H1 (cell line): ENCODE measurements around the gene PXDN. TPM values are rescaled to one million over a fixed set of nuclear protein-coding genes. Genes with fewer than 3 reads are reported as not detected.

Source experiments
- CTCF ChIA-PET: fragments of 300-600 bp; sonication (Branson Sonifier 250); formaldehyde crosslinking; loops from one replicate; lab custom pipeline; 2021; ENCODE audit not compliant: partially characterized antibody; lab: Charles Lee
- POLR2A ChIA-PET: fragments of 300-600 bp; sonication (Branson Sonifier 250); formaldehyde crosslinking; loops from one replicate; lab custom pipeline; 2021; ENCODE audit warnings: inconsistent platforms; ENCODE audit not compliant: partially characterized antibody; lab: Charles Lee
- DNase-seq, 2 experiments: peaks; one replicate each; pipeline versions ENCODE4 v3.0.0 to v3.0.0-alpha.2; 2010 to 2022; ENCODE audit warnings: low spot score in 2 of 2, low read depth in 1 of 2, mixed read lengths in 1 of 2
- FAIRE-seq: peaks from 2 replicates; lab custom pipeline; 2011; peaks lifted over from hg19 to GRCh38; lab: Jason Lieb, UNC
- H2AFZ ChIP-seq: 2 replicates; pipeline ENCODE4 v1.8.1; 2012; ENCODE audit warnings: low read length, inconsistent platforms
- H2AK5ac ChIP-seq: 2 replicates; pipeline ENCODE4 v1.6.1; 2013; ENCODE audit warnings: low read depth, low read length
- H2BK120ac ChIP-seq: replicated peaks from 2 replicates; pipeline ENCODE3; 2013; ENCODE audit warnings: low read depth, low read length, inconsistent platforms
- H2BK12ac ChIP-seq: 2 replicates; pipeline ENCODE4 v1.6.1; 2013; ENCODE audit warnings: low read depth, low read length
- H2BK15ac ChIP-seq: 2 replicates; pipeline ENCODE4 v1.6.1; 2013; ENCODE audit warnings: low read length
- H2BK20ac ChIP-seq: 2 replicates; pipeline ENCODE4 v1.6.1; 2013; ENCODE audit warnings: low read length
- H2BK5ac ChIP-seq: 2 replicates; pipeline ENCODE4 v1.6.1; 2013; ENCODE audit warnings: low read depth, low read length
- H3K14ac ChIP-seq: 2 replicates; pipeline ENCODE4 v1.6.1; 2013; ENCODE audit warnings: inconsistent platforms; ENCODE audit not compliant: insufficient read length
- H3K18ac ChIP-seq: 2 replicates; pipeline ENCODE4 v1.6.1; 2013; ENCODE audit warnings: low read length; ENCODE audit errors: extremely low read depth
- H3K23ac ChIP-seq: 2 replicates; pipeline ENCODE4 v1.6.1; 2013; ENCODE audit warnings: inconsistent platforms; ENCODE audit not compliant: insufficient read length
- H3K23me2 ChIP-seq: 2 replicates; pipeline ENCODE4 v1.6.1; 2013; ENCODE audit warnings: low read depth, low read length
- H3K27ac ChIP-seq: 2 replicates; pipeline ENCODE4 v1.6.1; 2011; ENCODE audit warnings: low read depth, low read length, inconsistent platforms
- H3K27me3 ChIP-seq, 4 experiments: replicated peaks in 1 of 4; 1 replicate in 1 of 4; 2 replicates in 3 of 4; pipeline versions ENCODE4 v1.6.1 to v1.8.1; 2011 to 2013; ENCODE audit warnings: low read length in 3 of 4, mild to moderate bottlenecking in 3 of 4, inconsistent platforms in 2 of 4, mixed read lengths in 2 of 4, moderate library complexity in 1 of 4; ENCODE audit not compliant: control insufficient read depth in 3 of 4, insufficient read depth in 3 of 4; ENCODE audit errors: extremely low read depth in 1 of 4
- H3K36me3 ChIP-seq, 4 experiments: 2 replicates each; pipeline versions ENCODE4 v1.6.1 to v1.8.1; 2011 to 2013; ENCODE audit warnings: mild to moderate bottlenecking in 4 of 4, low read length in 3 of 4, moderate library complexity in 2 of 4, control low read depth in 1 of 4, inconsistent platforms in 1 of 4; ENCODE audit not compliant: insufficient read depth in 4 of 4, control insufficient read depth in 2 of 4
- H3K4ac ChIP-seq: replicated peaks from 2 replicates; pipeline ENCODE3; 2013; ENCODE audit warnings: low read length, low read depth, mixed read lengths, inconsistent platforms; ENCODE audit not compliant: insufficient read length
- H3K4me1 ChIP-seq, 4 experiments: replicated peaks in 1 of 4; 1 replicate in 1 of 4; 2 replicates in 3 of 4; pipeline versions ENCODE4 v1.6.1 to v1.8.1; 2011 to 2013; ENCODE audit warnings: low read length in 3 of 4, inconsistent platforms in 2 of 4, mixed read lengths in 1 of 4; ENCODE audit not compliant: insufficient read depth in 4 of 4, control insufficient read depth in 3 of 4
- H3K4me2 ChIP-seq, 2 experiments: 2 replicates each; pipeline versions ENCODE4 v1.6.1 to v1.8.1; 2011 to 2013; ENCODE audit warnings: low read depth in 2 of 2, low read length in 2 of 2, control low read depth in 1 of 2, inconsistent platforms in 1 of 2, mild to moderate bottlenecking in 1 of 2; ENCODE audit not compliant: insufficient read depth in 1 of 2
- H3K4me3 ChIP-seq, 4 experiments: fragments of 200-600, 300-600 bp in 1 of 4; sonication (generic), shearing (Covaris generic), sonication (Bioruptor Twin) in 1 of 4; 2 replicates each; pipeline versions ENCODE4 v1.5.1 to v1.8.1; 2011 to 2016; ENCODE audit warnings: low read length in 4 of 4, low read depth in 3 of 4, control low read depth in 2 of 4, inconsistent platforms in 2 of 4, mild to moderate bottlenecking in 2 of 4, mixed read lengths in 1 of 4, moderate library complexity in 1 of 4; ENCODE audit not compliant: insufficient read depth in 2 of 4; ENCODE audit errors: extremely low read depth in 1 of 4
- H3K56ac ChIP-seq: replicated peaks from 2 replicates; pipeline ENCODE3; 2013; ENCODE audit warnings: low read depth, mild to moderate bottlenecking, mixed read lengths, low read length, inconsistent platforms; ENCODE audit not compliant: insufficient read length
- H3K79me1 ChIP-seq: 2 replicates; pipeline ENCODE4 v1.6.1; 2013; ENCODE audit warnings: low read depth, low read length, control low read depth
- H3K79me2 ChIP-seq, 2 experiments: 2 replicates each; pipeline versions ENCODE4 v1.6.1 to v1.8.1; 2012 to 2013; ENCODE audit warnings: low read length in 2 of 2, mild to moderate bottlenecking in 2 of 2, inconsistent platforms in 1 of 2; ENCODE audit not compliant: insufficient read depth in 2 of 2, control insufficient read depth in 1 of 2
- H3K9ac ChIP-seq, 4 experiments: replicated peaks in 1 of 4; 1 replicate in 1 of 4; 2 replicates in 3 of 4; pipeline versions ENCODE4 v1.6.1 to v1.8.1; 2011 to 2013; ENCODE audit warnings: low read depth in 3 of 4, low read length in 3 of 4, control low read depth in 2 of 4, mild to moderate bottlenecking in 2 of 4, moderate library complexity in 2 of 4, inconsistent platforms in 1 of 4; ENCODE audit errors: extremely low read depth in 1 of 4
- H3K9me3 ChIP-seq, 2 experiments: 2 replicates each; pipeline versions ENCODE4 v1.6.1 to v1.8.1; 2012 to 2013; ENCODE audit warnings: mild to moderate bottlenecking in 2 of 2, moderate library complexity in 2 of 2, control low read depth in 1 of 2, inconsistent platforms in 1 of 2, low read depth in 1 of 2, low read length in 1 of 2, mixed read lengths in 1 of 2; ENCODE audit not compliant: insufficient read depth in 2 of 2
- H4K20me1 ChIP-seq, 2 experiments: replicated peaks in 1 of 2; 2 replicates each; pipeline versions ENCODE3 to v1.8.1; 2011 to 2013; ENCODE audit warnings: inconsistent platforms in 2 of 2, low read length in 2 of 2, mild to moderate bottlenecking in 1 of 2; ENCODE audit not compliant: insufficient read depth in 2 of 2, control insufficient read depth in 1 of 2
- H4K5ac ChIP-seq: 2 replicates; pipeline ENCODE4 v1.6.1; 2013; ENCODE audit warnings: low read length, low read depth, mixed read lengths, inconsistent platforms; ENCODE audit not compliant: insufficient read length
- H4K8ac ChIP-seq: 2 replicates; pipeline ENCODE4 v1.8.0; 2013; ENCODE audit warnings: mild to moderate bottlenecking, moderate library complexity, low read length, inconsistent platforms; ENCODE audit not compliant: insufficient read depth; ENCODE audit errors: extremely low read depth
- H4K91ac ChIP-seq: replicated peaks from 2 replicates; pipeline ENCODE3; 2013; ENCODE audit warnings: low read length, mixed read lengths, inconsistent platforms; ENCODE audit not compliant: insufficient read length
- CREB1 ChIP-seq: IDR thresholded peaks from 2 replicates; pipeline ENCODE4 v1.6.1; 2012; ENCODE audit warnings: inconsistent platforms
- KDM4A ChIP-seq: IDR thresholded peaks from one replicate; pipeline ENCODE4 v1.7.1; 2012; ENCODE audit warnings: low read depth, mild to moderate bottlenecking, moderate library complexity, low read length, inconsistent platforms; ENCODE audit not compliant: severe bottlenecking
- MAX ChIP-seq: IDR thresholded peaks from 2 replicates; pipeline ENCODE4 v1.6.1; 2012; ENCODE audit warnings: inconsistent platforms
- PHF8 ChIP-seq: fragments of 200-600 bp; sonication (generic); conservative IDR thresholded peaks from 2 replicates; pipeline ENCODE4 v1.7.1; 2012; ENCODE audit warnings: low read depth, mild to moderate bottlenecking, inconsistent platforms, low read length, moderate library complexity
- RBBP5 ChIP-seq: IDR thresholded peaks from 2 replicates; pipeline ENCODE4 v1.7.1; 2012; ENCODE audit warnings: low read depth, mild to moderate bottlenecking, inconsistent platforms, low read length, moderate library complexity, borderline replicate concordance
- TAF7 ChIP-seq: optimal IDR thresholded peaks from 2 replicates; pipeline ENCODE3; 2011; ENCODE audit warnings: low read depth, mild to moderate bottlenecking, inconsistent platforms, low read length, moderate library complexity, borderline replicate concordance
- WGBS, 2 experiments: shearing (Covaris generic) in 1 of 2; methylation state at CpG; one replicate each; pipeline versions ENCODE4 v1.1.6 to v1.1.7; 2013 to 2015; ENCODE audit warnings: low lambda C conversion rate in 2 of 2, mixed read lengths in 2 of 2, inconsistent platforms in 1 of 2, low coverage in 1 of 2, missing lambda C conversion rate in 1 of 2; ENCODE audit not compliant: insufficient replicate concordance in 2 of 2, insufficient coverage in 1 of 2, insufficient read length in 1 of 2; ENCODE audit errors: extremely low coverage in 1 of 2, missing lambda C conversion rate in 1 of 2; 5-methylcytosine and 5-hydroxymethylcytosine counted together
- polyA plus RNA-seq, 7 experiments: library from polyadenylated mRNA; depleted of rRNA in 3 of 7; stranded (reverse) in 5 of 7; unstranded in 2 of 7; fragments of >200 nt in 5 of 7; fragments of 200-250 nt in 2 of 7; gene quantifications; 1 replicate in 5 of 7; 2 replicates in 1 of 7; 4 replicates in 1 of 7; pipeline versions ENCODE4 v1.2.1 to v1.2.3, GENCODE V29; 2011 to 2013; ENCODE audit warnings: missing spikeins in 2 of 7, mixed read lengths in 2 of 7
- total RNA-seq: library from RNA; stranded (reverse); fragmentation: NEBNext Ultra II Directional; extraction: Animal tissue kit (Norgen Biotek cat#: 25700); gene quantifications from 2 replicates; pipeline ENCODE4 v1.2.1, GENCODE V29; 2021

Gene PXDN
- total and polyA plus RNA-seq, 2 of the 8 experiments (the other 6 are each of a cell fraction or from before 2014, with no cell fraction given) = 104 to 141 TPM

DNA sequence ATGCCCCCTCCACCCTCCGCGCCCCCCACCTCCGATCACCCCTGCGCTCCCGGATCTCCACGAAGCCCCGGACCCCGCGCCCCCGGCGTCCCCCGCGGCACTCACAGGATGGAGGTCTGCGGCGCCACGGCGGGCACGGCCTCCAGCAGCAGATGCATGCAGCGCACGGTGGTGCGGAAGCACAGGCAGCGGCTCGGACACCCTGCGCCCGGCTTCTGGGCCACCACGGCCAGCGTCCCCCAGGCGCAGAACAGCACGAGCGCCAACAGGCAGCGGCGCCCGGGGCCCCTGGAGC lies 217 bp downstream of the PXDN start:
- TF ChIP-seq MAX (peak; percentile 47; the same call in 1 of the 2 replicates), PHF8 (peak; percentile 59; the same call in 1 of the 2 replicates), RBBP5 (peak; percentile 59; the same call in 1 of the 2 replicates), CREB1 (no peak), TAF7 (no peak), KDM4A (peak; percentile 92)
- Histone ChIP-seq H3K14ac (no peak overlapping the region), H3K27ac (peak overlapping the region; percentile 44; the same call in 1 of the 2 replicates), H3K9me3 (no peaks in the 10 kb centered on the region), H3K36me3 (no peaks in the 10 kb centered on the region; a peak in 1 of 8 replicates), H3K18ac (peak overlapping the region; percentile 43; the same call in 1 of the 2 replicates), H3K4ac (no peak overlapping the region), H3K23ac (no peak overlapping the region), H2BK120ac (no peak overlapping the region), H3K23me2 (peaks cover 2% of the 10 kb centered on the region; the same call in 1 of the 2 replicates), H2AK5ac (no peak overlapping the region), H2AFZ (no peak overlapping the region), H4K91ac (peak overlapping the region; percentile 82), H3K27me3 (peaks cover 0 to 32% (median 13%) of the 10 kb centered on the region in 4 experiments; a peak in 5 of 7 replicates), H2BK12ac (no peak overlapping the region), H3K79me2 (peaks cover 7 to 34% of the 10 kb centered on the region in 2 experiments), H3K9ac (peak overlapping the region in 2 of 4 experiments; percentile 48 to 69; a peak in 3 of 7 replicates), H3K4me3 (peak overlapping the region; percentile 53 to 94 (median 70)), H3K56ac (peak overlapping the region; percentile 70), H2BK5ac (peak overlapping the region; percentile 63; the same call in 1 of the 2 replicates), H3K79me1 (peaks cover 4% of the 10 kb centered on the region), H2BK15ac (no peak overlapping the region), H3K4me1 (peaks cover 1 to 24% (median 6%) of the 10 kb centered on the region in 4 experiments; a peak in 5 of 7 replicates), H4K20me1 (peaks cover 0 to 18% of the 10 kb centered on the region in 2 experiments), H4K8ac (peak overlapping the region; percentile 57; the same call in 1 of the 2 replicates), H4K5ac (peak overlapping the region; percentile 81), H2BK20ac (no peak overlapping the region), H3K4me2 (peak overlapping the region; percentile 76 to 83)
- no peak for FAIRE-seq
- WGBS, 2 experiments = 0% methylated on average over 6 of the region's 33 CpGs; no CpG with 5 or more reads in 1 of the 2 experiments
- CTCF ChIA-PET = no interaction called here
- peak in 1 of 2 experiments; percentile 79 for DNase-seq
- POLR2A ChIA-PET = interaction anchor here (0.8 to 2.0 kb wide), 5 partner anchors 13 to 118 kb away, joined by 3 to 7 read pairs (median 3); no protein-coding TSS in a partner anchor
